H1 (cell line): Measurements from ENCODE around the gene SPAG16.

ENCODE experiments used
- ATF2 ChIP-seq: IDR thresholded peaks from 2 replicates; pipeline ENCODE4 v1.6.1; 2012; ENCODE audit warnings: low read length, inconsistent platforms
- CBX5 ChIP-seq: fragments of 300-800, 300-1000 bp; sonication (generic); IDR thresholded peaks from 2 replicates; pipeline ENCODE4 v1.7.1; 2016; ENCODE audit warnings: antibody characterized with exemption, low read length, low read depth
- CREB1 ChIP-seq: IDR thresholded peaks from 2 replicates; pipeline ENCODE4 v1.6.1; 2012; ENCODE audit warnings: inconsistent platforms
- EP300 ChIP-seq, 2 experiments: IDR thresholded peaks; 1 replicate in 1 of 2; 2 replicates in 1 of 2; pipeline ENCODE4 v1.6.1; 2011 to 2012; ENCODE audit warnings: low read depth in 2 of 2, low read length in 2 of 2, mild to moderate bottlenecking in 2 of 2, borderline replicate concordance in 1 of 2, inconsistent platforms in 1 of 2, moderate library complexity in 1 of 2
- POLR2A ChIP-seq, 2 experiments: IDR thresholded peaks; 1 replicate in 1 of 2; 2 replicates in 1 of 2; pipeline ENCODE4 v1.6.1; 2011; ENCODE audit warnings: low read depth in 2 of 2, low read length in 2 of 2, mild to moderate bottlenecking in 2 of 2; ENCODE audit errors: control extremely low read depth in 1 of 2
- RBBP5 ChIP-seq: IDR thresholded peaks from 2 replicates; pipeline ENCODE4 v1.7.1; 2012; ENCODE audit warnings: low read depth, mild to moderate bottlenecking, inconsistent platforms, low read length, moderate library complexity, borderline replicate concordance
- RFX5 ChIP-seq: IDR thresholded peaks from 2 replicates; pipeline ENCODE4 v1.6.1; 2011; ENCODE audit warnings: low read depth, low read length, improper control_type of control experiment, borderline replicate concordance
- SIN3A ChIP-seq, 2 experiments: IDR thresholded peaks in 1 of 2; conservative IDR thresholded peaks in 1 of 2; 2 replicates each; pipeline ENCODE4 v1.6.1; 2011 to 2012; ENCODE audit warnings: low read length in 2 of 2, improper control_type of control experiment in 1 of 2, low read depth in 1 of 2, mild to moderate bottlenecking in 1 of 2
- SIX5 ChIP-seq: IDR thresholded peaks from 2 replicates; pipeline ENCODE4 v1.6.1; 2011; ENCODE audit warnings: mild to moderate bottlenecking, low read depth, low read length
- SP1 ChIP-seq: IDR thresholded peaks from 2 replicates; pipeline ENCODE4 v1.6.1; 2011; ENCODE audit warnings: low read depth, low read length
- TF ChIP-seq, protein P1 (sequence below), 3 experiments: IDR thresholded peaks; 1 replicate in 2 of 3; 2 replicates in 1 of 3; pipeline versions ENCODE4 v1.5.1 to v1.6.1; 2011; ENCODE audit warnings: low read length in 3 of 3, mild to moderate bottlenecking in 3 of 3, inconsistent platforms in 2 of 3, low read depth in 1 of 3, moderate library complexity in 1 of 3; ENCODE audit not compliant: insufficient read depth in 1 of 3; ENCODE audit errors: control extremely low read depth in 1 of 3

DNA sequence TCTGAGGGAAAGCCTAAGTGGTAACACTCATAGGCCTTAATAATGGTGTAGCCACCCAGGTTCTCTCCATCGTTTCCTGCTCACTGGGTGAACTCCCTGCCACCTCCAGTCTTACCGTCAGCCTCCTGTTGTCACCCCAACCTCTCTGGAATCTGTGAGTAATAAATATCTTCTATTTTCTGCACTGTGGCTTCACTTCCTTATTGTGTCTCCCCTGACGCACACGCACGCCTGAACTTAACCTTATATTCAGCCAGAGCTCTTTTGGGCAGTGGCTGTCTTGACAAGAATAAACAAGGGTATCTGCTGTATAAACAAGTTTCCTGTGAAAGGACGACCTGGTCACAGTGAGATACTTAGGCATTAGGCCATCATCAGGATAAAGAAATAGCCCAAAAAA lies 467.2 kb downstream of the SPAG16 start:
- TF ChIP-seq, protein P1, sequence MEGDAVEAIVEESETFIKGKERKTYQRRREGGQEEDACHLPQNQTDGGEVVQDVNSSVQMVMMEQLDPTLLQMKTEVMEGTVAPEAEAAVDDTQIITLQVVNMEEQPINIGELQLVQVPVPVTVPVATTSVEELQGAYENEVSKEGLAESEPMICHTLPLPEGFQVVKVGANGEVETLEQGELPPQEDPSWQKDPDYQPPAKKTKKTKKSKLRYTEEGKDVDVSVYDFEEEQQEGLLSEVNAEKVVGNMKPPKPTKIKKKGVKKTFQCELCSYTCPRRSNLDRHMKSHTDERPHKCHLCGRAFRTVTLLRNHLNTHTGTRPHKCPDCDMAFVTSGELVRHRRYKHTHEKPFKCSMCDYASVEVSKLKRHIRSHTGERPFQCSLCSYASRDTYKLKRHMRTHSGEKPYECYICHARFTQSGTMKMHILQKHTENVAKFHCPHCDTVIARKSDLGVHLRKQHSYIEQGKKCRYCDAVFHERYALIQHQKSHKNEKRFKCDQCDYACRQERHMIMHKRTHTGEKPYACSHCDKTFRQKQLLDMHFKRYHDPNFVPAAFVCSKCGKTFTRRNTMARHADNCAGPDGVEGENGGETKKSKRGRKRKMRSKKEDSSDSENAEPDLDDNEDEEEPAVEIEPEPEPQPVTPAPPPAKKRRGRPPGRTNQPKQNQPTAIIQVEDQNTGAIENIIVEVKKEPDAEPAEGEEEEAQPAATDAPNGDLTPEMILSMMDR (IDR thresholded peaks at IDR 0.05; ENCODE audit: control extremely low read depth in 1 of 3, insufficient read depth in 1 of 3, low read depth in 1 of 3, low read length in 3 of 3): no peak
- no peak for TF ChIP-seq CBX5
- TF ChIP-seq SIN3A (conservative IDR thresholded peaks at IDR 0.05 in 1 of 2, IDR thresholded peaks at IDR 0.05 in 1 of 2; ENCODE audit: low read depth in 1 of 2, low read length in 2 of 2): no peak
- TF ChIP-seq RBBP5: no peak
- TF ChIP-seq CREB1: no peak
- TF ChIP-seq POLR2A (IDR thresholded peaks at IDR 0.05; ENCODE audit: control extremely low read depth in 1 of 2, low read depth in 2 of 2, low read length in 2 of 2): no peak
- TF ChIP-seq SIX5: no peak
- no peak for TF ChIP-seq SP1
- TF ChIP-seq ATF2: no peak
- TF ChIP-seq EP300 (IDR thresholded peaks at IDR 0.05; ENCODE audit: borderline replicate concordance in 1 of 2, low read depth in 2 of 2, low read length in 2 of 2): no peak
- no peak for TF ChIP-seq RFX5
